ENCODE data around the gene TMEM134. TPM values are rescaled to one million over a fixed set of nuclear protein-coding genes. Genes with fewer than 3 reads are reported as not detected.

Gene TMEM134
- total and polyA plus RNA-seq, 9 of the 15 experiments (the other 6 are each of a cell fraction or from before 2014, with no cell fraction given): 0.63 to 48.4 (median 10.7) TPM

DNA sequence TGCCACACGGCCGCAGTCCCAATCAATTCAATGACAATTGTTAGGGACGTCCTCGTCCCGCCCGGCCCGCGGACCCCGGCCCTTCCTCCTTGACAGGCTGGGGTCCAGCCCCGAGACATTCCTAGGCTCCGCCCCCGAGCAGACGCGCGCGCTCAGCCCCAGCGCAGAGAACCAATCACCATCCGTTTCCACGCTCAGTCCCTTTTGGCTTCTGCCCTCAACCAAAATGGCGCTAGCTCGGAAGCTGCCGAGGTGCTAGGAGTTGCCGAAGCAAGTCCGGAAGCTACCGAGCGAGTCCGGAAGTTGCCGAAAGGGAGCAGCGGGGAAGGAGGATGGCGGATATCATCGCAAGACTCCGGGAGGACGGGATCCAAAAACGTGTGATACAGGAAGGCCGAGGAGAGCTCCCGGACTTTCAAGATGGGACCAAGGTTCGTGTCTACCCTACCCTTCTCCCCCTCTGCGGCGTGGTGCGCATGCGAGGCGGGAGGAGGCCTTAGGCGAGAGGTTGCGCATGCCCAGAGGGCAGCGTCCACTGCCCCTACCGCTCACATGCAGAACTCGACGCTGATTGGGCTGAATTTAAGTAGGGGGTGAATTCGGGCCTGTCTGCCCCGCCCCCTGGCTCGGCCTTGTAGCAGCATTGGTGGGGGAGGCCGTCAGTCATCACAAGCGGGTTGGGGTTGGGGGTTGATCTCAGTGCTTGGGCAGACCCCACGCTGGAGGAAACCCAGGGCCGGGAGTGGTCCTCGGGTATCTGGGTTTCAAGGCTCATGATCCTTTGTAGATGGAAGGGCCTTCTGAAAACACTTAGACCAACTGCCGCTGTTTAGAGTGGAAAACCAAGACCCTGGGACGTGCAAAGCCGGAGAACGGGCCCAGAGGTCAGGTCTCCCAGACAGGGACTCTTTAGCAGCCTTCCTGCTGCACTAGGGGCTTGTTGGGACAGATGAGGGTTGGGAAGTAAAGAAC lies 14.1 kb upstream of the TMEM134 start, which contains the start of gene AIP (continued):
- TF ChIP-seq, protein P1, sequence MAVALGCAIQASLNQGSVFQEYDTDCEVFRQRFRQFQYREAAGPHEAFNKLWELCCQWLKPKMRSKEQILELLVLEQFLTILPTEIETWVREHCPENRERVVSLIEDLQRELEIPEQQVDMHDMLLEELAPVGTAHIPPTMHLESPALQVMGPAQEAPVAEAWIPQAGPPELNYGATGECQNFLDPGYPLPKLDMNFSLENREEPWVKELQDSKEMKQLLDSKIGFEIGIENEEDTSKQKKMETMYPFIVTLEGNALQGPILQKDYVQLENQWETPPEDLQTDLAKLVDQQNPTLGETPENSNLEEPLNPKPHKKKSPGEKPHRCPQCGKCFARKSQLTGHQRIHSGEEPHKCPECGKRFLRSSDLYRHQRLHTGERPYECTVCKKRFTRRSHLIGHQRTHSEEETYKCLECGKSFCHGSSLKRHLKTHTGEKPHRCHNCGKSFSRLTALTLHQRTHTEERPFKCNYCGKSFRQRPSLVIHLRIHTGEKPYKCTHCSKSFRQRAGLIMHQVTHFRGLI (CRISPR knock-in tag; IDR thresholded peaks at IDR 0.05): no peak
- TF ChIP-seq BCOR (IDR thresholded peaks at IDR 0.05): no peak
- TF ChIP-seq, protein P2, sequence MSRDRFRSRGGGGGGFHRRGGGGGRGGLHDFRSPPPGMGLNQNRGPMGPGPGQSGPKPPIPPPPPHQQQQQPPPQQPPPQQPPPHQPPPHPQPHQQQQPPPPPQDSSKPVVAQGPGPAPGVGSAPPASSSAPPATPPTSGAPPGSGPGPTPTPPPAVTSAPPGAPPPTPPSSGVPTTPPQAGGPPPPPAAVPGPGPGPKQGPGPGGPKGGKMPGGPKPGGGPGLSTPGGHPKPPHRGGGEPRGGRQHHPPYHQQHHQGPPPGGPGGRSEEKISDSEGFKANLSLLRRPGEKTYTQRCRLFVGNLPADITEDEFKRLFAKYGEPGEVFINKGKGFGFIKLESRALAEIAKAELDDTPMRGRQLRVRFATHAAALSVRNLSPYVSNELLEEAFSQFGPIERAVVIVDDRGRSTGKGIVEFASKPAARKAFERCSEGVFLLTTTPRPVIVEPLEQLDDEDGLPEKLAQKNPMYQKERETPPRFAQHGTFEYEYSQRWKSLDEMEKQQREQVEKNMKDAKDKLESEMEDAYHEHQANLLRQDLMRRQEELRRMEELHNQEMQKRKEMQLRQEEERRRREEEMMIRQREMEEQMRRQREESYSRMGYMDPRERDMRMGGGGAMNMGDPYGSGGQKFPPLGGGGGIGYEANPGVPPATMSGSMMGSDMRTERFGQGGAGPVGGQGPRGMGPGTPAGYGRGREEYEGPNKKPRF (IDR thresholded peaks at IDR 0.05; ENCODE audit: low read depth, low read length): no peak
- peak; percentile 56; the same call in 1 of the 2 replicates for TF ChIP-seq CREB1 (IDR thresholded peaks at IDR 0.05)
- peak; percentile 85; the same call in 1 of the 2 replicates for TF ChIP-seq CREB1 (CRISPR knock-in tag; IDR thresholded peaks at IDR 0.05)
- TF ChIP-seq FOXM1 (IDR thresholded peaks at IDR 0.05; ENCODE audit: low read depth): no peak
- TF ChIP-seq FOXM1 (CRISPR knock-in tag; IDR thresholded peaks at IDR 0.05; ENCODE audit: low read depth): peak; percentile 98
- TF ChIP-seq, protein P3, sequence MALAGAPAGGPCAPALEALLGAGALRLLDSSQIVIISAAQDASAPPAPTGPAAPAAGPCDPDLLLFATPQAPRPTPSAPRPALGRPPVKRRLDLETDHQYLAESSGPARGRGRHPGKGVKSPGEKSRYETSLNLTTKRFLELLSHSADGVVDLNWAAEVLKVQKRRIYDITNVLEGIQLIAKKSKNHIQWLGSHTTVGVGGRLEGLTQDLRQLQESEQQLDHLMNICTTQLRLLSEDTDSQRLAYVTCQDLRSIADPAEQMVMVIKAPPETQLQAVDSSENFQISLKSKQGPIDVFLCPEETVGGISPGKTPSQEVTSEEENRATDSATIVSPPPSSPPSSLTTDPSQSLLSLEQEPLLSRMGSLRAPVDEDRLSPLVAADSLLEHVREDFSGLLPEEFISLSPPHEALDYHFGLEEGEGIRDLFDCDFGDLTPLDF (CRISPR knock-in tag; IDR thresholded peaks at IDR 0.05): peak; percentile 93
- no peak for TF ChIP-seq TRIM28 (IDR thresholded peaks at IDR 0.05)
- peak; percentile 77 for TF ChIP-seq GABPA (tag; conservative IDR thresholded peaks at IDR 0.05; ENCODE audit: low read depth)
- TF ChIP-seq FOXJ2 (tag; IDR thresholded peaks at IDR 0.05): no peak
- TF ChIP-seq MYBL2 (IDR thresholded peaks at IDR 0.05; ENCODE audit: low read depth): no peak
- no peak for TF ChIP-seq MYBL2 (CRISPR knock-in tag; IDR thresholded peaks at IDR 0.05; ENCODE audit: borderline replicate concordance)
- TF ChIP-seq, protein P4, sequence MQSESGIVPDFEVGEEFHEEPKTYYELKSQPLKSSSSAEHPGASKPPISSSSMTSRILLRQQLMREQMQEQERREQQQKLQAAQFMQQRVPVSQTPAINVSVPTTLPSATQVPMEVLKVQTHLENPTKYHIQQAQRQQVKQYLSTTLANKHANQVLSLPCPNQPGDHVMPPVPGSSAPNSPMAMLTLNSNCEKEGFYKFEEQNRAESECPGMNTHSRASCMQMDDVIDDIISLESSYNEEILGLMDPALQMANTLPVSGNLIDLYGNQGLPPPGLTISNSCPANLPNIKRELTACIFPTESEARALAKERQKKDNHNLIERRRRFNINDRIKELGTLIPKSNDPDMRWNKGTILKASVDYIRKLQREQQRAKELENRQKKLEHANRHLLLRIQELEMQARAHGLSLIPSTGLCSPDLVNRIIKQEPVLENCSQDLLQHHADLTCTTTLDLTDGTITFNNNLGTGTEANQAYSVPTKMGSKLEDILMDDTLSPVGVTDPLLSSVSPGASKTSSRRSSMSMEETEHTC (IDR thresholded peaks at IDR 0.05): no peak
- TF ChIP-seq ERF (CRISPR knock-in tag; IDR thresholded peaks at IDR 0.05): no peak
- TF ChIP-seq, protein P5, sequence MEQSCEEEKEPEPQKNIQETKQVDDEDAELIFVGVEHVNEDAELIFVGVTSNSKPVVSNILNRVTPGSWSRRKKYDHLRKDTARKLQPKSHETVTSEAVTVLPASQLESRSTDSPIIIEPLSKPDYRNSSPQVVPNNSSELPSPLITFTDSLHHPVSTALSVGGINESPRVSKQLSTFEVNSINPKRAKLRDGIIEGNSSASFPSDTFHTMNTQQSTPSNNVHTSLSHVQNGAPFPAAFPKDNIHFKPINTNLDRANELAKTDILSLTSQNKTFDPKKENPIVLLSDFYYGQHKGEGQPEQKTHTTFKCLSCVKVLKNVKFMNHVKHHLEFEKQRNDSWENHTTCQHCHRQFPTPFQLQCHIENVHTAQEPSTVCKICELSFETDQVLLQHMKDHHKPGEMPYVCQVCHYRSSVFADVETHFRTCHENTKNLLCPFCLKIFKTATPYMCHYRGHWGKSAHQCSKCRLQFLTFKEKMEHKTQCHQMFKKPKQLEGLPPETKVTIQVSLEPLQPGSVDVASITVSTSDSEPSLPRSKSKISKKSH (CRISPR knock-in tag; IDR thresholded peaks at IDR 0.05): no peak
- peak; percentile 50; the same call in 1 of the 2 replicates for TF ChIP-seq POLR2AphosphoS5 (IDR thresholded peaks at IDR 0.05; ENCODE audit: control insufficient read depth, insufficient read depth, low read depth, low read length)
- TF ChIP-seq FOXA1 (IDR thresholded peaks at IDR 0.05; ENCODE audit: borderline replicate concordance): no peak

All from K562 (cell line).